GM12892 (cell line): ENCODE results near the gene FBXO17.

ENCODE experiments used
- DNase-seq: peaks from one replicate; pipeline ENCODE4 v3.0.0; 2011; ENCODE audit not compliant: insufficient read length
- FAIRE-seq: peaks from 2 replicates; lab custom pipeline; 2011; peaks lifted over from hg19 to GRCh38; lab: Jason Lieb, UNC
- POLR2A ChIP-seq: IDR thresholded peaks from 2 replicates; pipeline ENCODE4 v1.6.1; 2011; ENCODE audit warnings: low read depth, low read length, control low read depth
- POLR2AphosphoS5 ChIP-seq: IDR thresholded peaks from 2 replicates; pipeline ENCODE4 v1.6.1; 2011; ENCODE audit warnings: low read depth, low read length, control low read depth
- TAF1 ChIP-seq: IDR thresholded peaks from 2 replicates; pipeline ENCODE4 v1.6.1; 2011; ENCODE audit warnings: low read depth, mild to moderate bottlenecking, control low read depth, low read length, borderline replicate concordance

The FBXO17 gene

GRCh38 chr19:38892841-38893240 lies 82.7 kb downstream of the FBXO17 start:
- FAIRE-seq: no peak
- TF ChIP-seq POLR2A (no peak), TAF1 (no peak), POLR2AphosphoS5 (no peak)
- no peak for DNase-seq

DNA sequence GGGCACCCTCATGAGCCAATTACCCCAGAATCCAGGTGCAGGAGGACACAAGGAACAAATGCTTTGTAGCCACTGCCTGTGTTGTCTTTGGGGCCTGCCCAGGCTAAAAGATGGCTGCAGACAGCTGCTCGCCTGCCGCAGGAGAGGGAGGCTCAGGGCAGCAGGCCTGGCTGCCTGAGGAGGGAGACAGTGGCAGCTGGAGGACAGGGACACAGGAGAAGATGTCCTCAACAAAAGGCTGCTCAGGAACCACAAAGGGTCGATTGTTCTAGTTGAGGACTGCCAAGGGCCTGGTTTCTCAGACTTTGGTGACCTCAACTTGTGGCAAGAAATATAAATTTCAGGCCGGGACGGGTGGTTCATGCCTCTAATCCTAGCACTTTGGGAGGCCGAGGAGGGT lies 83.8 kb downstream of the FBXO17 start:
- no peak for FAIRE-seq
- TF ChIP-seq POLR2A (no peak), POLR2AphosphoS5 (no peak), TAF1 (no peak)
- no peak for DNase-seq
